ENCODE results near the gene ARSG. TPM values are rescaled to one million over a fixed set of nuclear protein-coding genes. Genes with fewer than 3 reads are reported as not detected.

ARSG gene
- total and polyA plus RNA-seq, 2 of the 8 experiments (the other 6 are each of a cell fraction or from before 2014, with no cell fraction given): 3.3 to 4.0 TPM

- no peak for TF ChIP-seq GABPA (IDR thresholded peaks at IDR 0.05; ENCODE audit: borderline replicate concordance, insufficient read depth, low read length)
Observed at GRCh38 chr17:68423251-68423650, 132.0 kb downstream of the ARSG start (continued).

All from H1 (cell line).